Measurements from ENCODE around the gene NOS1AP.
A peak's percentile ranks its signal among the peaks of the same experiment; 100 is the strongest.

The NOS1AP gene

DNA sequence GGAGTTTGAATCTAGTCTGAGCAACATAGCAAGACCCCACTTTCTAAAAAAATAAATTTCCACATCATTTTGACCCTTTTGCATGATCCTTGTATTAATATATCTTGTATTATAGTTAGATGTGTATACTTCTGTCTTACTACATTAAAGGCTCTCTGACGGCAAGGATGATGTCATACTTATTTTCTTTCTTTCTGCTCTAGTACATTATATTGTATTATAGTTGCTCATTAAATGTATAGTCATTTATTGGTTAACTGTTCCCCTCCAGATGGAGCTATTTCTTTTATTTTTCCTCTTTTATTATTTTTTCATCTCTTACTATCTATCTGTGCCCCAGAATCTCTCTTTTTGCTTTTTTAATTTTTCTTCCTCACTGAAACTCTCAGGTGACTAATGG, 30.9 kb upstream of the NOS1AP start:
- TF ChIP-seq GATA3 (IDR thresholded peaks at IDR 0.05; ENCODE audit: low read depth, low read length) = no peak
- TF ChIP-seq GATA2 (IDR thresholded peaks at IDR 0.05; ENCODE audit: low read depth, low read length) = no peak

GRCh38 chr1:162040001-162040400, 29.5 kb upstream of the NOS1AP start:
- TF ChIP-seq GATA2 (IDR thresholded peaks at IDR 0.05; ENCODE audit: low read depth, low read length) (no peak), GATA3 (IDR thresholded peaks at IDR 0.05; ENCODE audit: low read depth, low read length) (no peak)

- TF ChIP-seq GATA2 (IDR thresholded peaks at IDR 0.05; ENCODE audit: low read depth, low read length) (no peak), GATA3 (IDR thresholded peaks at IDR 0.05; ENCODE audit: low read depth, low read length) (no peak)
Measured at GRCh38 chr1:162040657-162041056, 28.8 kb upstream of the NOS1AP start.

DNA sequence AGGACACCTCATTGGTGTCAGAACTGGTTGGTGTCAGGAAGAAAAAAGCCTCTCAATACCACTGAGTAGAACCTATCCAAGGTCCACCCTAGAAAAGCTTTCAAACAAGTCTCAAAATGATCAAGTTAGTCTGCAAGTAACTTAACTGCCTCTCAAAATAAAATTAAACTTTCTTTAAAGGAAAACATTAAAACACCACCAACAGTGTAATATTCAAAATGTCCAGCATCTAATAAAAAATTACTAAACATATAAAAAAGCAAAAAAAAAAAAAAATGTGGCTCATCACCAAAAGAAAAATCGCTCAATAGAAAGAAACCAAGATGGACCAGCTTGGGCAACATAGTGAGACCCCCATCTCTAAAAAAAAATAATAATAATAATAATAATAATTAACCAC, 27.1 kb upstream of the NOS1AP start:
- TF ChIP-seq GATA3 (IDR thresholded peaks at IDR 0.05; ENCODE audit: low read depth, low read length) (no peak), GATA2 (IDR thresholded peaks at IDR 0.05; ENCODE audit: low read depth, low read length) (no peak)

GRCh38 chr1:162046921-162047320, 22.6 kb upstream of the NOS1AP start:
- no peak for TF ChIP-seq GATA2 (IDR thresholded peaks at IDR 0.05; ENCODE audit: low read depth, low read length)
- no peak for TF ChIP-seq GATA3 (IDR thresholded peaks at IDR 0.05; ENCODE audit: low read depth, low read length)

GRCh38 chr1:162055062-162055461, 14.4 kb upstream of the NOS1AP start:
- no peak for TF ChIP-seq GATA2 (IDR thresholded peaks at IDR 0.05; ENCODE audit: low read depth, low read length)
- TF ChIP-seq GATA3 (IDR thresholded peaks at IDR 0.05; ENCODE audit: low read depth, low read length) = no peak

GRCh38 chr1:162056043-162056442, 13.4 kb upstream of the NOS1AP start:
- TF ChIP-seq GATA3 (IDR thresholded peaks at IDR 0.05; ENCODE audit: low read depth, low read length) (no peak), GATA2 (IDR thresholded peaks at IDR 0.05; ENCODE audit: low read depth, low read length) (peak; percentile 23; the same call in 1 of the 2 replicates)

DNA sequence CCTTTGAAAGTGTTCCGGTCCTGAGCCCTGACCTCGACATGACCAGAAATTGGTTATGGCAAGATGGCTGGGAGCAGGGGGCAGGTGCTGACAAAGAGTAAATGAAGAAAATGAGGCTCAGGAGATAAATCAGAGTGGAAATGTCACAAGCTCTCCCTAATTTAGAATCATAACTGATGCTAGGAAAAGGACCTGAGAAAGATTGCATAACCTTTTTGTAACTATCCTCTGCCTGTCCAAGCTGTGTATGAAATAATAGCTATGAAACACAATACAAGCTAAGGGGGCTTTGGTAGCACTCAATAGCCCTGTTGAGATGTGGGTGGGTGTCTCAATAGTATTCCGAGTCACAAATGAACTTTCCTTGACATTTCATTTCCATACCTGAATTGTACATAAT, 12.9 kb upstream of the NOS1AP start:
- no peak for TF ChIP-seq GATA2 (IDR thresholded peaks at IDR 0.05; ENCODE audit: low read depth, low read length)
- no peak for TF ChIP-seq GATA3 (IDR thresholded peaks at IDR 0.05; ENCODE audit: low read depth, low read length)

GRCh38 chr1:162059721-162060120, 9.8 kb upstream of the NOS1AP start:
- TF ChIP-seq GATA3 (IDR thresholded peaks at IDR 0.05; ENCODE audit: low read depth, low read length) (no peak), GATA2 (IDR thresholded peaks at IDR 0.05; ENCODE audit: low read depth, low read length) (no peak)

GRCh38 chr1:162060314-162060713, 9.2 kb upstream of the NOS1AP start:
- TF ChIP-seq GATA2 (IDR thresholded peaks at IDR 0.05; ENCODE audit: low read depth, low read length) (no peak), GATA3 (IDR thresholded peaks at IDR 0.05; ENCODE audit: low read depth, low read length) (no peak)

DNA sequence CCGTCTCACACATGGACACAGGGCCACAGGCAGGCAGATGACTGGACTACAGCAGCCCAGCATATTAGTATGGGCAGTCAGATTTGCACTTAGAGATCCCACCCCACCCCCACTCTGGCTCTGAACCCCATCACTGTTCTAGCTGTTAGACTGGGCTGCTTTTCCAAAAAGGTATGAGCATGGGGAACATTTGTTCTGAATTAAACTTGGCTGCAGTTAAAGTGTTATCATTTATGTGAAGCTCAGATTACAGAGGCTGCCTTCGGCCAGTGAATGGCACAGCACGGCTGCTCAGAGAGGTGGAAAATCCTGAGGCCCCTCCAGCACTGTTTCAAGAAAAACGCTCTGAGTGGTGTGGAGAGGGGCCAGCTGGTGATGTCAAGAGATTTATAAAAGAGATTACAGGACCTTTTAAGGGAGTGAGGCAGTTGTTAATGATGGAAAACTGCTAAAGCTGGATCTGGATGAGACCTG, 6.9 kb upstream of the NOS1AP start:
- peak; percentile 98 for TF ChIP-seq GATA3 (IDR thresholded peaks at IDR 0.05; ENCODE audit: low read depth, low read length)
- TF ChIP-seq GATA2 (IDR thresholded peaks at IDR 0.05; ENCODE audit: low read depth, low read length) = peak; percentile 99

GRCh38 chr1:162065016-162065415, 4.5 kb upstream of the NOS1AP start:
- TF ChIP-seq GATA3 (IDR thresholded peaks at IDR 0.05; ENCODE audit: low read depth, low read length) (no peak), GATA2 (IDR thresholded peaks at IDR 0.05; ENCODE audit: low read depth, low read length) (no peak)

GRCh38 chr1:162067466-162067865, 2.0 kb upstream of the NOS1AP start:
- no peak for TF ChIP-seq GATA3 (IDR thresholded peaks at IDR 0.05; ENCODE audit: low read depth, low read length)
- TF ChIP-seq GATA2 (IDR thresholded peaks at IDR 0.05; ENCODE audit: low read depth, low read length) = no peak

GRCh38 chr1:162068301-162068700, 1.2 kb upstream of the NOS1AP start:
- TF ChIP-seq GATA2 (IDR thresholded peaks at IDR 0.05; ENCODE audit: low read depth, low read length) (no peak), GATA3 (IDR thresholded peaks at IDR 0.05; ENCODE audit: low read depth, low read length) (no peak)

DNA sequence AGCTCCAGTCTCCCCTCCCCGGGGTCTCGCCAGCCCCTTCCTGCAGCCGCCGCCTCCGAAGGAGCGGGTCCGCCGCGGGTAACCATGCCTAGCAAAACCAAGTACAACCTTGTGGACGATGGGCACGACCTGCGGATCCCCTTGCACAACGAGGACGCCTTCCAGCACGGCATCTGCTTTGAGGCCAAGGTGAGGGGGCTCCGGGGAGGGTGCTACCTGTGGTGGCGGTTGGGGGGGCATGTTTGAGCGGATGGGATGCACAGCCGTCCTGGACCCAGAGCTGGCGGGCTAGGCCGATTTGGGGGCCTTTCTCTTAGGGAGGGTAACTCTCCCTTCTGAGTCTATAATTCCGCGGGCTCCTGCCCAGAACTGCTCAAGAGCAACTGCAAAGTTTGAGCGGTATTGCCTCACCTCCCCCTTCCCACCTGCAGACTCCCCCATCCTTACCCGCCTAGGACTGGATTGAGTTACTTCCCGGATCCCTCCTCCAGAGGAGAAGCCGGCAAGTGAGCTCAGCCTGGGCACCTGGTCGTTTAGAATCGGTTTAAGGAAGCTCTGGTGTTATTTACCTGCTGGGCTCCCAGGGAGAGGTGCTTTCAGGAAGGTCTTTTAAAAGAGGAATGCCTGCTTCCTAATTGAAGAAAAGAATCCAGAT, 730 bp downstream of the NOS1AP start:
- TF ChIP-seq GATA2 (IDR thresholded peaks at IDR 0.05; ENCODE audit: low read depth, low read length) (no peak), GATA3 (IDR thresholded peaks at IDR 0.05; ENCODE audit: low read depth, low read length) (no peak)

- no peak for TF ChIP-seq GATA2 (IDR thresholded peaks at IDR 0.05; ENCODE audit: low read depth, low read length)
- TF ChIP-seq GATA3 (IDR thresholded peaks at IDR 0.05; ENCODE audit: low read depth, low read length) = no peak
Measured at GRCh38 chr1:162070825-162071224, 1.3 kb downstream of the NOS1AP start.
